Upper lobe of right lung (tissue), 1 donor: ENCODE data around the gene GOSR1. TPM values are rescaled to one million over a fixed set of nuclear protein-coding genes. Genes with fewer than 3 reads are reported as not detected.
A peak's percentile ranks its signal among the peaks of the same experiment; 100 is the strongest.

Experiments used
- ATAC-seq: fragments of 200-7000 bp; cut with Tn5 transposase; one replicate; pipeline ENCODE4 v1.9.1; 2020; ENCODE audit warnings: mild to moderate bottlenecking, moderate library complexity
- DNase-seq: peaks from one replicate; pipeline ENCODE4 v3.0.0-alpha.2; 2020
- H3K27ac ChIP-seq: fragments of 200-600 bp; one replicate; pipeline ENCODE4 v1.8.0; 2022
- H3K27me3 ChIP-seq: fragments of 200-600 bp; one replicate; pipeline ENCODE4 v1.8.0; 2022; ENCODE audit warnings: mild to moderate bottlenecking
- H3K36me3 ChIP-seq: fragments of 200-600 bp; one replicate; pipeline ENCODE4 v1.8.0; 2022
- H3K4me1 ChIP-seq: fragments of 200-600 bp; one replicate; pipeline ENCODE4 v1.8.0; 2022
- H3K4me3 ChIP-seq: fragments of 200-600 bp; one replicate; pipeline ENCODE4 v1.8.0; 2022; ENCODE audit warnings: mild to moderate bottlenecking
- H3K9me3 ChIP-seq: fragments of 200-600 bp; one replicate; pipeline ENCODE4 v1.8.0; 2022
- CTCF ChIP-seq: fragments of 200-600 bp; IDR thresholded peaks from one replicate; pipeline ENCODE4 v1.8.0; 2022; ENCODE audit warnings: antibody characterized with exemption
- intact Hi-C: fragments of 100-400 bp; cut with DNase I; formaldehyde crosslinking; loops from one replicate; pipeline ENCODE4 v1.11.0; 2022
- total RNA-seq: library from RNA; stranded (reverse); fragmentation: NEBNext Ultra II Directional; extraction: Animal tissue kit (Norgen Biotek cat#: 25700); gene quantifications from one replicate; pipeline ENCODE4 v1.2.1, GENCODE V29; 2021
- donor health status: DM: no; HTN: yes; CAD: no; lungs with severe emphysema.

Gene GOSR1
- total RNA-seq, 1 donor from 2014 or later, result 48.9 TPM

- H3K27ac ChIP-seq, result no peak overlapping the region
- no peak for ATAC-seq
- H3K4me3 ChIP-seq, result no peak overlapping the region
- peaks cover 49% of the 10 kb centered on the region for H3K36me3 ChIP-seq
- H3K4me1 ChIP-seq, result no peaks in the 10 kb centered on the region
- H3K27me3 ChIP-seq, result no peaks in the 10 kb centered on the region
- no peak for DNase-seq
- intact Hi-C loops, result no loop called here
- no peaks in the 10 kb centered on the region for H3K9me3 ChIP-seq
- TF ChIP-seq CTCF, result no peak
Observed at GRCh38 chr17:30513346-30513745, 36.1 kb downstream of the GOSR1 start.

GRCh38 chr17:30514895-30515596, 37.8 kb downstream of the GOSR1 start:
- ATAC-seq, result no peak
- no peaks in the 10 kb centered on the region for H3K9me3 ChIP-seq

GRCh38 chr17:30517786-30518185, 40.6 kb downstream of the GOSR1 start:
- H3K36me3 ChIP-seq, result peaks cover 65% of the 10 kb centered on the region
- TF ChIP-seq CTCF, result no peak

More at GRCh38 chr17:30514895-30515596, 37.8 kb downstream of the GOSR1 start:
- TF ChIP-seq CTCF, result no peak
- no peaks in the 10 kb centered on the region for H3K4me1 ChIP-seq
- intact Hi-C loops, result no loop called here
- H3K27ac ChIP-seq, result no peak overlapping the region
- H3K27me3 ChIP-seq, result no peaks in the 10 kb centered on the region
- no peak overlapping the region for H3K4me3 ChIP-seq
- H3K36me3 ChIP-seq, result peaks cover 50% of the 10 kb centered on the region
- DNase-seq, result no peak

GRCh38 chr17:30519166-30519565, 42.0 kb downstream of the GOSR1 start:
- Histone ChIP-seq H3K27me3 (no peaks in the 10 kb centered on the region), H3K36me3 (peaks cover 53% of the 10 kb centered on the region), H3K9me3 (no peaks in the 10 kb centered on the region), H3K4me1 (no peaks in the 10 kb centered on the region), H3K4me3 (no peak overlapping the region), H3K27ac (no peak overlapping the region)
- no peak for TF ChIP-seq CTCF
- intact Hi-C loops, result no loop called here
- DNase-seq, result no peak
- ATAC-seq, result no peak

More at GRCh38 chr17:30517786-30518185, 40.6 kb downstream of the GOSR1 start:
- no peak for ATAC-seq
- Histone ChIP-seq H3K4me1 (no peaks in the 10 kb centered on the region), H3K27me3 (no peaks in the 10 kb centered on the region), H3K27ac (no peak overlapping the region), H3K4me3 (no peak overlapping the region), H3K9me3 (no peaks in the 10 kb centered on the region)
- DNase-seq, result no peak
- intact Hi-C loops, result no loop called here

- no peak for ATAC-seq
- H3K27ac ChIP-seq, result peak overlapping the region; percentile 2
Observed at GRCh38 chr17:30519707-30520106, 42.5 kb downstream of the GOSR1 start.

More at GRCh38 chr17:30519707-30520106, 42.5 kb downstream of the GOSR1 start:
- Histone ChIP-seq H3K4me1 (no peaks in the 10 kb centered on the region), H3K9me3 (no peaks in the 10 kb centered on the region), H3K27me3 (no peaks in the 10 kb centered on the region), H3K36me3 (peaks cover 47% of the 10 kb centered on the region), H3K4me3 (no peak overlapping the region)
- DNase-seq, result no peak
- intact Hi-C loops, result no loop called here
- TF ChIP-seq CTCF, result no peak
